ENCODE data around the gene CYP2W1.
"Not testable (repeated sequence)": the region's sequence is repeated elsewhere in the genome, so short reads cannot be mapped to it uniquely, and the experiment has no call there.

CYP2W1 gene

GRCh38 chr7:951881-952547, 31.0 kb upstream of the CYP2W1 start:
- DNase-seq, result no peak

- no peak for DNase-seq
These were observed 30.2 kb upstream of the CYP2W1 start for GRCh38 chr7:952548-953441.

GRCh38 chr7:953547-954327, 29.2 kb upstream of the CYP2W1 start:
- DNase-seq, result peak; percentile 52

- DNase-seq, result peak; percentile 81
These were observed 28.4 kb upstream of the CYP2W1 start, which contains the start of gene ADAP1 for GRCh38 chr7:954330-955238. Gene ADAP1, minus strand, starts transcription at chr7:954680. Its CDS starts 203 bp downstream, at chr7:954477.

GRCh38 chr7:956031-956430, 26.9 kb upstream of the CYP2W1 start:
- no peak for DNase-seq

GRCh38 chr7:957418-958220, 25.4 kb upstream of the CYP2W1 start:
- no peak for DNase-seq

GRCh38 chr7:958221-959200, 24.5 kb upstream of the CYP2W1 start:
- DNase-seq, result no peak

GRCh38 chr7:959271-959670, 23.7 kb upstream of the CYP2W1 start:
- DNase-seq, result no peak

GRCh38 chr7:959740-960139, 23.2 kb upstream of the CYP2W1 start:
- not testable (repeated sequence) for DNase-seq

GRCh38 chr7:960269-960871, 22.6 kb upstream of the CYP2W1 start:
- DNase-seq, result no peak

- not testable (repeated sequence) for DNase-seq
These were observed 22.0 kb upstream of the CYP2W1 start for GRCh38 chr7:960972-961371.

GRCh38 chr7:961546-962400, 21.2 kb upstream of the CYP2W1 start:
- no peak for DNase-seq

GRCh38 chr7:962401-963081, 20.4 kb upstream of the CYP2W1 start:
- DNase-seq, result no peak

- no peak for DNase-seq
These were observed 19.5 kb upstream of the CYP2W1 start for GRCh38 chr7:963236-964078.

GRCh38 chr7:964401-965231, 18.4 kb upstream of the CYP2W1 start:
- DNase-seq, result no peak
